IMR-90 (cell line): Measurements from ENCODE around the gene FARS2. TPM values are rescaled to one million over a fixed set of nuclear protein-coding genes. Genes with fewer than 3 reads are reported as not detected.

ENCODE experiments used
- ATAC-seq: fragments of 200-7000 bp; cut with Tn5 transposase; 2 replicates; pipeline ENCODE4 v1.9.1; 2020; ENCODE audit warnings: low read depth, mild to moderate bottlenecking, moderate library complexity
- Bru-seq: library from RNA; stranded (reverse); fragments of 400-500 nt; gene quantifications from one replicate; lab custom pipeline; 2021; lab: Mats Ljungman, UMichigan
- BruChase-seq, 2 experiments: library from RNA; stranded (reverse); fragments of 400-500 nt; gene quantifications; one replicate each; lab custom pipeline; 2021; lab: Mats Ljungman, UMichigan
- BruUV-seq: library from RNA; stranded (reverse); fragments of 400-500 nt; replicated peaks from 2 replicates; lab custom pipeline; 2021; lab: Mats Ljungman, UMichigan
- CTCF ChIA-PET: fragments of 300-600 bp; formaldehyde crosslinking; extraction: SDS; loops from one replicate; lab custom pipeline; 2021; ENCODE audit warnings: antibody characterized with exemption; lab: Yijun Ruan, JAX
- POLR2A ChIA-PET: fragments of 300-600 bp; sonication (Branson Sonifier 250); formaldehyde crosslinking; loops from one replicate; lab custom pipeline; 2022; ENCODE audit warnings: antibody characterized with exemption; ENCODE audit not compliant: unreplicated experiment; lab: Charles Lee
- DNase-seq: peaks from one replicate; pipeline ENCODE4 v3.0.0; 2013
- H2AFZ ChIP-seq: replicated peaks from 2 replicates; pipeline ENCODE3; 2013; ENCODE audit warnings: low read length, mild to moderate bottlenecking; ENCODE audit not compliant: poor library complexity
- H2AK5ac ChIP-seq: 2 replicates; pipeline ENCODE4 v1.6.1; 2013; ENCODE audit warnings: low read depth, low read length, inconsistent platforms
- H2AK9ac ChIP-seq: replicated peaks from 2 replicates; pipeline ENCODE3; 2013; ENCODE audit warnings: mild to moderate bottlenecking, low read depth, low read length, moderate library complexity; ENCODE audit not compliant: poor library complexity
- H2BK120ac ChIP-seq: 2 replicates; pipeline ENCODE4 v1.6.1; 2013; ENCODE audit warnings: low read depth, low read length, inconsistent platforms
- H2BK15ac ChIP-seq: 3 replicates; pipeline ENCODE4 v1.6.1; 2013; ENCODE audit warnings: low read depth, low read length, inconsistent platforms
- H2BK20ac ChIP-seq: 2 replicates; pipeline ENCODE4 v1.6.1; 2013; ENCODE audit warnings: low read depth, mild to moderate bottlenecking, inconsistent platforms, low read length, moderate library complexity
- H2BK5ac ChIP-seq: 2 replicates; pipeline ENCODE4 v1.6.1; 2013; ENCODE audit warnings: mild to moderate bottlenecking, low read depth, low read length, inconsistent platforms; ENCODE audit not compliant: poor library complexity, severe bottlenecking
- H3K14ac ChIP-seq: replicated peaks from 2 replicates; pipeline ENCODE4 v1.6.1; 2013; ENCODE audit warnings: low read depth, low read length, inconsistent platforms
- H3K18ac ChIP-seq: 2 replicates; pipeline ENCODE4 v1.6.1; 2013; ENCODE audit warnings: low read depth, low read length, control low read depth
- H3K23ac ChIP-seq: 2 replicates; pipeline ENCODE4 v1.6.1; 2013; ENCODE audit warnings: low read depth, low read length, inconsistent platforms
- H3K27ac ChIP-seq: 2 replicates; pipeline ENCODE4 v1.5.1; 2013; ENCODE audit warnings: mild to moderate bottlenecking, control low read depth, low read length; ENCODE audit not compliant: insufficient read depth
- H3K27me3 ChIP-seq: 2 replicates; pipeline ENCODE4 v1.6.1; 2013; ENCODE audit warnings: low read length; ENCODE audit not compliant: control insufficient read depth, insufficient read depth
- H3K36me3 ChIP-seq: 2 replicates; pipeline ENCODE4 v1.6.1; 2013; ENCODE audit warnings: low read length, mixed read lengths; ENCODE audit not compliant: control insufficient read depth, insufficient read depth
- H3K4ac ChIP-seq: 2 replicates; pipeline ENCODE4 v1.6.1; 2013; ENCODE audit warnings: low read depth, low read length, inconsistent platforms
- H3K4me1 ChIP-seq: 2 replicates; pipeline ENCODE4 v1.6.1; 2013; ENCODE audit warnings: low read length, mixed read lengths; ENCODE audit not compliant: control insufficient read depth, insufficient read depth
- H3K4me2 ChIP-seq: 2 replicates; pipeline ENCODE4 v1.6.1; 2013; ENCODE audit warnings: low read depth, mild to moderate bottlenecking, control low read depth, low read length, moderate library complexity
- H3K4me3 ChIP-seq: 2 replicates; pipeline ENCODE4 v1.5.1; 2013; ENCODE audit warnings: low read depth, mild to moderate bottlenecking, control low read depth, low read length, moderate library complexity; ENCODE audit not compliant: insufficient read depth
- H3K56ac ChIP-seq: 2 replicates; pipeline ENCODE4 v1.6.1; 2013; ENCODE audit warnings: low read length, inconsistent platforms; ENCODE audit not compliant: insufficient read depth; ENCODE audit errors: extremely low read depth
- H3K79me1 ChIP-seq, 2 experiments: 2 replicates each; pipeline ENCODE4 v1.6.1; 2013; ENCODE audit warnings: low read length in 2 of 2, inconsistent platforms in 1 of 2, low read depth in 1 of 2
- H3K9ac ChIP-seq: 2 replicates; pipeline ENCODE4 v1.6.1; 2013; ENCODE audit warnings: low read depth, low read length, control low read depth
- H3K9me1 ChIP-seq: 2 replicates; pipeline ENCODE4 v1.6.1; 2013; ENCODE audit warnings: low read length, inconsistent platforms; ENCODE audit not compliant: insufficient read depth
- H3K9me3 ChIP-seq: 2 replicates; pipeline ENCODE4 v1.6.1; 2013; ENCODE audit warnings: low read length; ENCODE audit not compliant: control insufficient read depth, insufficient read depth
- H4K20me1 ChIP-seq: 2 replicates; pipeline ENCODE4 v1.6.1; 2013; ENCODE audit warnings: low read length, inconsistent platforms; ENCODE audit not compliant: insufficient read depth
- H4K5ac ChIP-seq: 2 replicates; pipeline ENCODE4 v1.6.1; 2013; ENCODE audit warnings: mild to moderate bottlenecking, low read depth, low read length, control low read depth
- H4K8ac ChIP-seq, 2 experiments: 2 replicates each; pipeline ENCODE4 v1.6.1; 2013; ENCODE audit warnings: low read depth in 2 of 2, low read length in 2 of 2, control low read depth in 1 of 2, inconsistent platforms in 1 of 2
- H4K91ac ChIP-seq: 2 replicates; pipeline ENCODE4 v1.6.1; 2013; ENCODE audit warnings: low read depth, low read length, inconsistent platforms; ENCODE audit not compliant: insufficient read depth
- BHLHE40 ChIP-seq: fragments of 150-350 bp; IDR thresholded peaks from 2 replicates; pipeline ENCODE4 v1.6.1; 2016; ENCODE audit warnings: mild to moderate bottlenecking, low read depth, low read length
- CTCF ChIP-seq: conservative IDR thresholded peaks from 2 replicates; pipeline ENCODE4 v1.5.1; 2012; ENCODE audit warnings: mild to moderate bottlenecking, low read depth, low read length, improper control_type of control experiment
- MAZ ChIP-seq: IDR thresholded peaks from 2 replicates; pipeline ENCODE4 v1.6.1; 2012; ENCODE audit warnings: low read depth, mild to moderate bottlenecking, low read length, improper control_type of control experiment, moderate library complexity, borderline replicate concordance
- MXI1 ChIP-seq: IDR thresholded peaks from 2 replicates; pipeline ENCODE4 v1.6.1; 2012; ENCODE audit warnings: low read depth, mild to moderate bottlenecking, low read length, moderate library complexity, borderline replicate concordance
- NFE2L2 ChIP-seq: fragments of 150-350 bp; IDR thresholded peaks from 2 replicates; pipeline ENCODE4 v1.6.1; 2016; ENCODE audit warnings: low read depth, mild to moderate bottlenecking, low read length
- POLR2A ChIP-seq: IDR thresholded peaks from 2 replicates; pipeline ENCODE4 v1.6.1; 2012; ENCODE audit warnings: mild to moderate bottlenecking, low read depth, low read length
- RAD21 ChIP-seq: IDR thresholded peaks from 2 replicates; pipeline ENCODE4 v1.6.1; 2012; ENCODE audit warnings: low read length, improper control_type of control experiment
- SMC3 ChIP-seq: fragments of 150-350 bp; IDR thresholded peaks from 2 replicates; pipeline ENCODE4 v1.6.1; 2016; ENCODE audit warnings: low read depth, mild to moderate bottlenecking, antibody characterized with exemption, low read length, moderate library complexity
- WGBS, 2 experiments: methylation state at CpG; one replicate each; pipeline versions ENCODE4 v1.1.5 to v1.1.7; 2013; ENCODE audit warnings: missing lambda C conversion rate in 2 of 2; ENCODE audit not compliant: insufficient read length in 1 of 2; ENCODE audit errors: extremely low coverage in 2 of 2; 5-methylcytosine and 5-hydroxymethylcytosine counted together
- dilution Hi-C: fragments of 300-500 bp; cut with HindIII; formaldehyde crosslinking; loops from one replicate; pipeline ENCODE4 v1.14.3; 2018; ENCODE audit warnings: low sequenced_read_pairs; ENCODE audit not compliant: unreplicated experiment
- in situ Hi-C: fragments of 300-500 bp; cut with MboI; formaldehyde crosslinking; loops from 3 replicates; pipeline ENCODE4 v1.14.3; 2019; ENCODE audit warnings: low sequenced_read_pairs, inconsistent platforms, mixed read lengths
- intact Hi-C: fragments of 100-400 bp; cut with micrococcal nuclease; formaldehyde crosslinking; loops from 2 replicates; pipeline ENCODE4 v1.10.0; 2022
- long read RNA-seq: library from polyadenylated mRNA; unstranded; transcript quantifications from one replicate; pipeline ENCODE4 v2.0.0, GENCODE V29; 2021; ENCODE audit not compliant: unreplicated experiment
- polyA plus RNA-seq, 3 experiments: library from polyadenylated mRNA; depleted of rRNA; stranded (reverse); fragments of >200 nt; gene quantifications; 2 replicates each; pipeline ENCODE4 v1.2.3, GENCODE V29; 2012; ENCODE audit warnings: low replicate concordance in 1 of 3
- total RNA-seq: library from RNA; depleted of rRNA; stranded (reverse); fragments of >200 nt; gene quantifications from 2 replicates; pipeline ENCODE4 v1.2.3, GENCODE V29; 2012; rRNA removed

The FARS2 gene
- total RNA-seq (26.1 and 28.9 TPM in 2 replicates), polyA plus RNA-seq (2012; rRNA removed) (10.7 and 12.1 TPM in 2 replicates), Bru-seq, nascent RNA (percentile 66 among the genes with signal in this experiment), BruChase-seq, experiment 1, labeled RNA remaining after a 6-hour chase (percentile 54 among the genes with signal in this experiment), BruChase-seq, experiment 2, labeled RNA remaining after a 2-hour chase (percentile 63 among the genes with signal in this experiment)
- 8.2 and 11.1 TPM in 2 replicates for polyA plus RNA-seq (2012; cell fraction: cytosol; rRNA removed)
- 6.5 and 6.6 TPM in 2 replicates for polyA plus RNA-seq (2012; cell fraction: nucleus; rRNA removed; ENCODE audit: low replicate concordance)
- long read RNA-seq, transcript FARS2-201 (7 exons, 1,663 nt): major isoform, 7 of 12 reads
- long read RNA-seq, partial matches to known transcripts: 1 of 12 reads
- long read RNA-seq, other reads (novel, unspliced or antisense): 3 of 12 reads

- intact Hi-C loops: loop anchor here (2.0 to 5.0 kb wide), 3 partner anchors 116 to 141 kb away; no protein-coding TSS in a partner anchor
Observed at GRCh38 chr6:5260661-5261544, at the start of gene FARS2, which contains the start of gene LYRM4. Gene FARS2 (plus strand): TSS chr6:5261513. Gene LYRM4 (minus strand): TSS chr6:5260950. CDS start chr6:5260733, 217 bp downstream.

More at GRCh38 chr6:5260661-5261544, at the start of gene FARS2, which contains the start of gene LYRM4:
- peak within 1 kb of the TSS; percentile 95 for H3K56ac ChIP-seq
- H3K36me3 ChIP-seq: no peaks in the 10 kb centered on the region
- no peaks in the 10 kb centered on the region for H4K20me1 ChIP-seq
- WGBS, 2 experiments: 0% methylated on average over 27 of the region's 85 CpGs; no CpG with 5 or more reads in 1 of the 2 experiments
- H2AK9ac ChIP-seq: peak within 1 kb of the TSS; percentile 96
- CTCF ChIA-PET: no interaction called here
- peak within 1 kb of the TSS; percentile 96 for H2BK120ac ChIP-seq
- no peaks in the 10 kb centered on the region for H3K9me3 ChIP-seq
- H3K27ac ChIP-seq: peak within 1 kb of the TSS; percentile 99
- POLR2A ChIA-PET: interaction anchor here (0.6 kb wide), 1 partner anchor 33 kb away, joined by 6 read pairs; no protein-coding TSS in a partner anchor
- in situ Hi-C loops (no loop called here), dilution Hi-C loops (no loop called here)
- H2BK20ac ChIP-seq: peak within 1 kb of the TSS; percentile 55
- peak within 1 kb of the TSS; percentile 97 for H3K23ac ChIP-seq
- H3K4me3 ChIP-seq: peak within 1 kb of the TSS; percentile 89
- H3K79me1 ChIP-seq: peaks cover 24 to 41% of the 10 kb centered on the region in 2 experiments
- H4K5ac ChIP-seq: peak within 1 kb of the TSS; percentile 92
- H2BK5ac ChIP-seq: peak within 1 kb of the TSS; percentile 99
- H2AFZ ChIP-seq: peak within 1 kb of the TSS; percentile 99
- peak within 1 kb of the TSS; percentile 99 for H3K14ac ChIP-seq
- peak within 1 kb of the TSS; percentile 97 to 99 for H4K8ac ChIP-seq
- peak within 1 kb of the TSS; percentile 96 for H3K18ac ChIP-seq
- H3K9me1 ChIP-seq: peaks cover 2% of the 10 kb centered on the region; the same call in 1 of the 2 replicates
- peak within 1 kb of the TSS; percentile 10; the same call in 1 of the 2 replicates for H2AK5ac ChIP-seq
- no peak for TF ChIP-seq NFE2L2
- no peak for TF ChIP-seq RAD21
- peak; percentile 59; the same call in 1 of the 2 replicates for TF ChIP-seq MAZ
- peak; percentile 45; the same call in 1 of the 2 replicates for TF ChIP-seq POLR2A
- 0 out of 2 replicates have a peak, but pooled peaks have one; percentile 15 for TF ChIP-seq SMC3
- TF ChIP-seq BHLHE40: peak; percentile 3; the same call in 1 of the 2 replicates
- peak; percentile 96 for TF ChIP-seq MXI1
- 0 out of 2 replicates have a peak, but pooled peaks have one; percentile 13 for TF ChIP-seq CTCF
- peak within 1 kb of the TSS; percentile 99 for H3K4me2 ChIP-seq
- H3K27me3 ChIP-seq: no peaks in the 10 kb centered on the region
- peak within 1 kb of the TSS; percentile 100; the same call in 2 of the 3 replicates for H2BK15ac ChIP-seq
- H3K4ac ChIP-seq: peak within 1 kb of the TSS; percentile 98
- H3K4me1 ChIP-seq: no peaks in the 10 kb centered on the region
- H3K9ac ChIP-seq: peak within 1 kb of the TSS; percentile 98
- peak; percentile 73 for DNase-seq
- BruUV-seq: no TSS peak
- peak within 1 kb of the TSS; percentile 99 for H4K91ac ChIP-seq
- ATAC-seq: peak; percentile 95
